CD4-positive, CD25-positive, alpha-beta regulatory T cell (primary cell): ENCODE measurements around the gene CHST9. TPM values are rescaled to one million over a fixed set of nuclear protein-coding genes. Genes with fewer than 3 reads are reported as not detected.

Experiments used
- ATAC-seq, 2 donors: fragments of 150-1000 bp; cut with Tn5 transposase; one replicate each; pipeline ENCODE4 v1.10.0; 2021; ENCODE audit warnings: low read depth in 2 of 2, moderate number of reproducible peaks in 2 of 2, moderate library complexity in 1 of 2
- DNase-seq, 3 donors: peaks; one replicate each; pipeline versions ENCODE4 v3.0.0 to v3.0.0-alpha.2; 2012 to 2022; ENCODE audit warnings: mixed read lengths in 1 of 3
- H3K27ac ChIP-seq: one replicate; pipeline ENCODE4 v1.7.0; 2013; ENCODE audit warnings: mild to moderate bottlenecking, low read length; ENCODE audit not compliant: insufficient read depth, poor library complexity, severe bottlenecking
- H3K27me3 ChIP-seq: one replicate; pipeline ENCODE4 v1.7.0; 2013; ENCODE audit warnings: low read length; ENCODE audit not compliant: control insufficient read depth, insufficient read depth
- H3K36me3 ChIP-seq: one replicate; pipeline ENCODE4 v1.7.0; 2013; ENCODE audit warnings: mild to moderate bottlenecking, low read length, moderate library complexity; ENCODE audit not compliant: control insufficient read depth, insufficient read depth
- H3K4me1 ChIP-seq: 2 replicates; pipeline ENCODE4 v1.7.0; 2013; ENCODE audit warnings: mild to moderate bottlenecking, low read length; ENCODE audit not compliant: insufficient read depth, control insufficient read depth, poor library complexity, severe bottlenecking
- H3K4me3 ChIP-seq: one replicate; pipeline ENCODE4 v1.7.0; 2013; ENCODE audit warnings: low read depth, mild to moderate bottlenecking, low read length, moderate library complexity
- H3K9me3 ChIP-seq, 2 experiments: 1 replicate in 1 of 2; 2 replicates in 1 of 2; pipeline ENCODE4 v1.7.0; 2013; ENCODE audit warnings: low read length in 2 of 2, mild to moderate bottlenecking in 1 of 2, moderate library complexity in 1 of 2; ENCODE audit not compliant: control insufficient read depth in 2 of 2
- H3K27ac Mint-ChIP-seq, 3 donors: one replicate each; pipeline ENCODE4 v1.8.0; 2020 to 2022; ENCODE audit warnings: mild to moderate bottlenecking in 3 of 3, mixed read lengths in 3 of 3, moderate library complexity in 2 of 3
- H3K27me3 Mint-ChIP-seq: one replicate; pipeline ENCODE4 v1.8.0; 2022; ENCODE audit warnings: mild to moderate bottlenecking, mixed read lengths
- H3K36me3 Mint-ChIP-seq: one replicate; pipeline ENCODE4 v1.8.0; 2020; ENCODE audit warnings: mixed read lengths
- H3K4me1 Mint-ChIP-seq, 4 donors: one replicate each; pipeline ENCODE4 v1.8.0; 2020 to 2022; ENCODE audit warnings: mixed read lengths in 4 of 4, mild to moderate bottlenecking in 1 of 4
- H3K4me3 Mint-ChIP-seq, 4 donors: one replicate each; pipeline ENCODE4 v1.8.0; 2020 to 2022; ENCODE audit warnings: mild to moderate bottlenecking in 4 of 4, mixed read lengths in 4 of 4, moderate library complexity in 3 of 4
- H3K9me3 Mint-ChIP-seq, 7 donors: one replicate each; pipeline ENCODE4 v1.8.0; 2020 to 2022; ENCODE audit warnings: mixed read lengths in 7 of 7, mild to moderate bottlenecking in 3 of 7, moderate library complexity in 2 of 7
- polyA plus RNA-seq, 4 donors: library from polyadenylated mRNA; unstranded; fragments of 300-500 nt; fragmentation: Illumina TruSeq; gene quantifications; one replicate each; pipeline ENCODE4 v1.2.3, GENCODE V29; 2021
- total RNA-seq: library from RNA; stranded (reverse); gene quantifications from one replicate; pipeline ENCODE4 v1.2.3, GENCODE V29; 2022

CHST9 gene
- total and polyA plus RNA-seq, 5 donors from 2014 or later: not detected

DNA sequence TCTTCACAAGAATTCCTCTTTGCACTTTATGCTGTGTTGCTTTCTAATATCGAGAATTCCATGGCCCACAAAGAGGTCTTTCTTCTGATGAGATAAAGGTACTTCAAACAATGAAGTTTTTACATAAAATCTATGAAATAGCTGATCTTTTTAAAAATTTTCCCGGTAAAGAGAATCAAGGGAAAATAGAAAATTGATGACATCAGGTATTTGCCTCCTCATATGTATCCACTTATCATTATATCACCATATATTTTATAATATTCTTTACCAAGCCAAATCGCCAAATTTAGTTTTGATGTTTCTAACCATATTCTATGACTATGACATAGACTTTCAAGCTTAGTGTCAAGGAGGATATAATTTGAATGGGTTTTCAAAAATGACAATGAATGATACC lies 139.8 kb downstream of the CHST9 start:
- H3K4me1 Mint-ChIP-seq: no peaks in the 10 kb centered on the region
- no peaks in the 10 kb centered on the region for H3K36me3 Mint-ChIP-seq
- H3K27me3 ChIP-seq: no peaks in the 10 kb centered on the region
- ATAC-seq (no peak), DNase-seq (no peak)
- no peaks in the 10 kb centered on the region for H3K4me1 ChIP-seq
- no peaks in the 10 kb centered on the region for H3K9me3 ChIP-seq
- H3K27me3 Mint-ChIP-seq: no peaks in the 10 kb centered on the region
- no peak overlapping the region for H3K4me3 Mint-ChIP-seq
- no peak overlapping the region for H3K27ac ChIP-seq
- H3K9me3 Mint-ChIP-seq: peaks cover 2 to 18% (median 7%) of the 10 kb centered on the region in 7 donors
- no peaks in the 10 kb centered on the region for H3K36me3 ChIP-seq
- H3K4me3 ChIP-seq: no peak overlapping the region
- H3K27ac Mint-ChIP-seq: no peak overlapping the region

DNA sequence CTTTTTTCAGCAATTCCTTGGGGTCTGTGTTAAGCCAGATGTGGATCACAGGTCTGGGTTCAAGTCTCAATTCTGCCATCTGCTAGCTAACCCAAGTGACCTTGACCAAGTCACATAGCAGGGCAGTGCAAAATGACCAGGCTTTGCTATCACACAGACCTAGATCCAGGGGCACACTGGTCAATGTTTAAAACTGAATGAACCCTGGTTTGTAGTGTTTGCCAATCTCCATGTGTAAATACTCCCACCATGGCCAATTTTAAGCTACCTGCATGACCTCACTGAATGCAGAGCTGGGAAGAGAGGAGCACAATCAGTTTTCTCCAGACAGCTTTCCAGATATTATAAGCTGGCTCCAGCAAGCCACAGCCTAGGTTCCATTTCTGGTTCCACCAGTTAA lies 142.9 kb downstream of the CHST9 start:
- Mint-ChIP-seq H3K9me3 (peaks cover 1 to 13% (median 5%) of the 10 kb centered on the region in 7 donors), H3K27me3 (no peaks in the 10 kb centered on the region), H3K36me3 (no peaks in the 10 kb centered on the region), H3K4me1 (no peaks in the 10 kb centered on the region), H3K27ac (no peak overlapping the region), H3K4me3 (no peak overlapping the region)
- DNase-seq (no peak), ATAC-seq (no peak)
- Histone ChIP-seq H3K4me3 (no peak overlapping the region), H3K9me3 (no peaks in the 10 kb centered on the region), H3K4me1 (no peaks in the 10 kb centered on the region), H3K27me3 (no peaks in the 10 kb centered on the region), H3K36me3 (no peaks in the 10 kb centered on the region), H3K27ac (no peak overlapping the region)

DNA sequence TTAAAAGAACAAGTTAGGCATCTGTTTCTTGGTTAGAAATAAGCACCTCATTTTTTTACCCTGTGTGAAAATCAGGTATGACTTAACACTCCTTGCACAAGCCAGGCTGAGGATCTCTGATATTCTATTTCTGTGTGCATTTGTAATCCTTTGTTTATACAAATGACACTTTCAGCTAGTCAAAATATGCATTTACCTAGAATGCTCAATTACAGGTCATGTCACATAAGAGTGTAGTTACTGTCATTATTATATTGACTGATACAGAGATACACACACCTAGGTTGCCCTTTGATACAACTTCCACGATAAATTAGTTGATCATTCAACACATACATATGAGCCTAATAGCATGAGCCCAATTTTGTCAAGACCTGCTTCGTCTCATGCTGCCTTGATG lies 144.3 kb downstream of the CHST9 start:
- no peaks in the 10 kb centered on the region for H3K27me3 Mint-ChIP-seq
- no peak overlapping the region for H3K27ac ChIP-seq
- H3K4me3 ChIP-seq: no peak overlapping the region
- H3K4me1 Mint-ChIP-seq: no peaks in the 10 kb centered on the region
- no peaks in the 10 kb centered on the region for H3K36me3 Mint-ChIP-seq
- ATAC-seq: no peak
- no peaks in the 10 kb centered on the region for H3K4me1 ChIP-seq
- no peaks in the 10 kb centered on the region for H3K27me3 ChIP-seq
- H3K27ac Mint-ChIP-seq: no peak overlapping the region
- no peak for DNase-seq
- H3K4me3 Mint-ChIP-seq: no peak overlapping the region
- H3K9me3 ChIP-seq: no peaks in the 10 kb centered on the region
- H3K36me3 ChIP-seq: no peaks in the 10 kb centered on the region
- H3K9me3 Mint-ChIP-seq: peaks cover 2 to 13% (median 7%) of the 10 kb centered on the region in 7 donors

DNA sequence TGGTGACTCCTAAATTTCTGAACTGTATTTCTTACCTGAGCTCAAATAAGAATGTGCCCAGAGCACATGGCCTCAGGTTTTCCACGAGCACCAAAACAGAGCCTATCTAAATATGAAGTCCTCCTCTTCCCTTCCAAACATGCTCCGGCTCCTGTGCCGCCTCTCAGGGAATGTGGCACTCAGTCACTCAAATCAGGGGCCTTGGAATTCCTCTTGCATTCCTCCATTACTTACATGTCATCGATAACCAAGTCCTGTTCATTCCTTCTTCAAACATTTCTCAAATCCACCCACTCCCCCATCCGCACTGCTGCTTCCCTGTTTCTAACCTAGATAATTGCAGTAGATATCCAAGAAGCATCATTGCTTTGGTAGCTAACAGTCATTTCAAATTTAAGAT lies 151.4 kb downstream of the CHST9 start:
- no peaks in the 10 kb centered on the region for H3K27me3 Mint-ChIP-seq
- no peaks in the 10 kb centered on the region for H3K9me3 ChIP-seq
- H3K4me1 ChIP-seq: no peaks in the 10 kb centered on the region
- no peak for ATAC-seq
- no peaks in the 10 kb centered on the region for H3K36me3 Mint-ChIP-seq
- no peaks in the 10 kb centered on the region for H3K36me3 ChIP-seq
- no peaks in the 10 kb centered on the region for H3K27me3 ChIP-seq
- DNase-seq: no peak
- no peak overlapping the region for H3K4me3 Mint-ChIP-seq
- H3K9me3 Mint-ChIP-seq: peaks cover 0 to 15% (median 6%) of the 10 kb centered on the region in 7 donors
- H3K27ac ChIP-seq: no peak overlapping the region
- H3K27ac Mint-ChIP-seq: no peak overlapping the region
- no peak overlapping the region for H3K4me3 ChIP-seq
- H3K4me1 Mint-ChIP-seq: no peaks in the 10 kb centered on the region

DNA sequence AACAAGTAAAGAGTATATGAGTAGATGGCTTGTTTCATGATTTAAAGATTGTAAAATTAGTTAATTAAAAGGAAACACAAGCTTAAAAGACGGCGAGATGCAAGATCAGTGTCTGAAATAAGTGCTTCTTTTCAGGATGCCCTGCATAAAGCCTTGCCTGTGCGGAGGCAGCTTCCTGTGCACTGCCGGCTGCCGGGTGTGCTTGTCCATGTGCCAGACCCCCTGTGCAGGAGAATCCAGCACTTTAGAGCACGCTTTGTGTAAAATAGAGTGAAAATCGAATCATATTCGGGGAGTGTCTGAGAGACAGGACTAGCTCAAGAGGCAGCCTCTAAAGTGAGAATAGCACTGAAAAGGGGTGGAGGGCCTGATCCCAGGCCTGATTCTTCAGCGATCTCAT lies 154.7 kb downstream of the CHST9 start:
- Mint-ChIP-seq H3K27ac (no peak overlapping the region), H3K27me3 (no peaks in the 10 kb centered on the region), H3K4me3 (no peak overlapping the region), H3K36me3 (no peaks in the 10 kb centered on the region), H3K4me1 (no peaks in the 10 kb centered on the region), H3K9me3 (peaks cover 0 to 14% (median 6%) of the 10 kb centered on the region in 7 donors)
- no peaks in the 10 kb centered on the region for H3K36me3 ChIP-seq
- no peaks in the 10 kb centered on the region for H3K27me3 ChIP-seq
- DNase-seq (no peak), ATAC-seq (no peak)
- no peak overlapping the region for H3K27ac ChIP-seq
- no peak overlapping the region for H3K4me3 ChIP-seq
- H3K9me3 ChIP-seq: no peaks in the 10 kb centered on the region
- H3K4me1 ChIP-seq: no peaks in the 10 kb centered on the region

DNA sequence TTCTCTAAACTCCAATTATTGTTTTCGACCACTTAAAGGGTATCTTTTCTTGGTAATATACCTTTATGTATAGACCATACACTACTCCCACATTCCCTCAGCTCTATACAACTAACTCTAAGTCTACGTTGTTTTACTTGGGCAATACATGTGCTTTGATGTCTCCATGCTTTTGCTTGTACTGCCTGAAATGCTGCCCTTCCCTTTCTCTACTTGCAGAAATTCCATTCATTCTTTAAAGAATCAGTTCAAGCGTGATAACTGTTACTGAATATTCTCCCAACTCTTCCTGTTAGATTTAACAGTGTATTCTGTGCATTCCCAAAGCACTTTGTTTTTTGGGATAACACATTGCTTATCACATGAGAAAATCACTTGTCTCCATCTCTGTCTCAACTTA lies 162.6 kb downstream of the CHST9 start:
- no peaks in the 10 kb centered on the region for H3K9me3 ChIP-seq
- no peak overlapping the region for H3K4me3 ChIP-seq
- DNase-seq: no peak
- Mint-ChIP-seq H3K36me3 (no peaks in the 10 kb centered on the region), H3K27me3 (no peaks in the 10 kb centered on the region), H3K27ac (no peak overlapping the region), H3K9me3 (peaks cover 0 to 4% (median 0%) of the 10 kb centered on the region in 7 donors), H3K4me3 (no peak overlapping the region), H3K4me1 (no peaks in the 10 kb centered on the region)
- H3K4me1 ChIP-seq: no peaks in the 10 kb centered on the region
- no peaks in the 10 kb centered on the region for H3K36me3 ChIP-seq
- ATAC-seq: no peak
- no peak overlapping the region for H3K27ac ChIP-seq
- no peaks in the 10 kb centered on the region for H3K27me3 ChIP-seq

DNA sequence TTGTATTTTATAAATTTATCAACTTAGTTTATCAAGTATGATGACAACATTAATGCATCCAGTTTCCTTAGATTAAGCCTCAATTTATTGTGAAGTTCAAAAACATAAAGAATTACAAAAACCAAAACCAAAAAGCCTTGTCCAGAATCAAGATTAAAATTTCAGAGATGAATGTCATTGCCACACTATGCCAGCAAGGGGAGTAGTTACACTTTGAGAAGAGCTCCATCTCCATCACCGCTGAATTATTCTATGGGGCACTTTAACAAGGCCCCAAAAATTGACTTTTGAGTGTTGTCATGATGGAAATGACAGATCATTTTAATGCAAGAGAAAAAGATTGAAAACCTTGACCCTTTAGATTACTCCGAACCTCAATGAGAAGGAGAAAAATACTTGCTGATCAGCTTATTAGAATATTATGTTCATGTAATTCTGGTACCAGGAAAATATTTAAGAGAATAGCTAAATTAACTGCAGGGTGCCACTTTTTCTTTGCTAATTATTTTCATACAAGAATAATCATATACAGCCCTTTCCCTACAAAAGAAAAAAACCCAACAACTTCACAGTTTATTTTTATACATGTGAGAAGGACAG lies 167.1 kb downstream of the CHST9 start:
- H3K27ac Mint-ChIP-seq: no peak overlapping the region
- H3K36me3 Mint-ChIP-seq: no peaks in the 10 kb centered on the region
- ATAC-seq: no peak
- peaks cover 0 to 6% (median 2%) of the 10 kb centered on the region in 7 donors for H3K9me3 Mint-ChIP-seq
- H3K27me3 ChIP-seq: no peaks in the 10 kb centered on the region
- DNase-seq: no peak
- no peak overlapping the region for H3K4me3 ChIP-seq
- H3K36me3 ChIP-seq: no peaks in the 10 kb centered on the region
- no peaks in the 10 kb centered on the region for H3K27me3 Mint-ChIP-seq
- no peaks in the 10 kb centered on the region for H3K4me1 Mint-ChIP-seq
- H3K4me3 Mint-ChIP-seq: no peak overlapping the region
- no peaks in the 10 kb centered on the region for H3K9me3 ChIP-seq
- H3K27ac ChIP-seq: no peak overlapping the region
- no peaks in the 10 kb centered on the region for H3K4me1 ChIP-seq

DNA sequence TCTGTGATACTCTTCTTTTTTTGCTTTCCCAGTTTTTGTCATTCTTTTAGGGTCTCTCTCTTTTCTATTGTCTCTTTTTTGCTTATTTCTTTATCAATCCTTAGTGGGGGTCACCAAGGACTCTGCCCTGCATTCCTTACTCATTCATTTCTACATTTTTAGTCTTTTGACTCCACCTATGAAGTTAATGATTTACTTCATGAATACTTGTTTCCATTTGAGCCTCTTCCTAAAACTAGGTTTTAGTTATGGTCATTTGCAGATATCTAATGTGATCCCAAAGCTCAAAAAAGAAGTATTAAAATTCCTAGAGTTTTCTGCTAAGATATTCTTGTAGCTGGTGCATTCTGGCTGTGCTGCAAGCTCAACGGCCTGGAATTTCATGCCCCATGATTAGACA lies 170.3 kb downstream of the CHST9 start:
- H3K36me3 ChIP-seq: no peaks in the 10 kb centered on the region
- Mint-ChIP-seq H3K27ac (no peak overlapping the region), H3K36me3 (no peaks in the 10 kb centered on the region), H3K9me3 (peaks cover 0 to 8% (median 4%) of the 10 kb centered on the region in 7 donors), H3K27me3 (no peaks in the 10 kb centered on the region), H3K4me1 (no peaks in the 10 kb centered on the region), H3K4me3 (no peak overlapping the region)
- H3K27ac ChIP-seq: no peak overlapping the region
- no peaks in the 10 kb centered on the region for H3K9me3 ChIP-seq
- no peak for ATAC-seq
- H3K27me3 ChIP-seq: no peaks in the 10 kb centered on the region
- no peak overlapping the region for H3K4me3 ChIP-seq
- no peak for DNase-seq
- no peaks in the 10 kb centered on the region for H3K4me1 ChIP-seq
